Endodermal cell (in vitro differentiated cells): ENCODE measurements around the gene DDO. TPM values are rescaled to one million over a fixed set of nuclear protein-coding genes. Genes with fewer than 3 reads are reported as not detected.

ENCODE experiments used
- DNase-seq: peaks from one replicate; pipeline ENCODE4 v3.0.0-alpha.2; 2017
- H3K27ac ChIP-seq: 2 replicates; pipeline ENCODE4 v1.5.1; 2013; ENCODE audit warnings: mild to moderate bottlenecking, low read depth, low read length, moderate library complexity
- H3K27me3 ChIP-seq: 2 replicates; pipeline ENCODE4 v1.6.1; 2013; ENCODE audit warnings: mild to moderate bottlenecking, low read length, moderate library complexity; ENCODE audit not compliant: insufficient read depth, control insufficient read depth, poor library complexity, severe bottlenecking
- H3K36me3 ChIP-seq: 2 replicates; pipeline ENCODE4 v1.7.0; 2013; ENCODE audit warnings: mild to moderate bottlenecking, low read length, moderate library complexity; ENCODE audit not compliant: control insufficient read depth, insufficient read depth
- H3K4me1 ChIP-seq: one replicate; pipeline ENCODE4 v1.7.0; 2013; ENCODE audit warnings: low read length; ENCODE audit not compliant: control insufficient read depth, insufficient read depth
- H3K4me3 ChIP-seq: 2 replicates; pipeline ENCODE4 v1.5.1; 2013; ENCODE audit warnings: mild to moderate bottlenecking, low read length, moderate library complexity
- H3K9ac ChIP-seq: 2 replicates; pipeline ENCODE4 v1.6.1; 2013; ENCODE audit warnings: mild to moderate bottlenecking, low read length, moderate library complexity; ENCODE audit not compliant: poor library complexity, severe bottlenecking; ENCODE audit errors: extremely low read depth
- H3K9me3 ChIP-seq: 2 replicates; pipeline ENCODE4 v1.6.1; 2013; ENCODE audit warnings: mild to moderate bottlenecking, low read length, moderate library complexity; ENCODE audit not compliant: control insufficient read depth
- H3K27ac Mint-ChIP-seq: 2 replicates; pipeline ENCODE4 v1.8.0; 2020; ENCODE audit warnings: mixed read lengths
- H3K27me3 Mint-ChIP-seq: 2 replicates; pipeline ENCODE4 v1.8.0; 2021; ENCODE audit warnings: mild to moderate bottlenecking, mixed read lengths; ENCODE audit not compliant: insufficient read depth
- H3K36me3 Mint-ChIP-seq: 2 replicates; pipeline ENCODE4 v1.8.0; 2020; ENCODE audit warnings: low read depth, mixed read lengths
- H3K4me1 Mint-ChIP-seq: 2 replicates; pipeline ENCODE4 v1.8.0; 2020; ENCODE audit warnings: mixed read lengths
- H3K4me3 Mint-ChIP-seq: 2 replicates; pipeline ENCODE4 v1.8.0; 2020; ENCODE audit warnings: mild to moderate bottlenecking, moderate library complexity, mixed read lengths
- H3K9me3 Mint-ChIP-seq: 2 replicates; pipeline ENCODE4 v1.8.0; 2020; ENCODE audit warnings: mild to moderate bottlenecking, mixed read lengths
- WGBS, 2 experiments: methylation state at CpG; one replicate each; pipeline versions ENCODE4 v1.1.5 to v1.1.7; 2013; ENCODE audit warnings: missing lambda C conversion rate in 2 of 2, mixed read lengths in 1 of 2; ENCODE audit not compliant: insufficient coverage in 1 of 2, insufficient read length in 1 of 2; 5-methylcytosine and 5-hydroxymethylcytosine counted together
- total RNA-seq, 2 donors: library from RNA; stranded (reverse); fragmentation: NEBNext Ultra II Directional in 1 of 2; extraction: Animal tissue kit (Norgen Biotek cat#: 25700) in 1 of 2; gene quantifications; 2 replicates in 1 of 2; 3 replicates in 1 of 2; pipeline ENCODE4 v1.2.1, GENCODE V29; 2021
- TF ChIP-seq, protein P1 (sequence below): fragments of 200-600 bp; sonication (generic); conservative IDR thresholded peaks from 2 replicates; pipeline ENCODE4 v1.5.0; 2021; ENCODE audit warnings: antibody characterized with exemption, mild to moderate bottlenecking

Gene DDO
- total RNA-seq, 2 donors from 2014 or later, result not detected

DNA sequence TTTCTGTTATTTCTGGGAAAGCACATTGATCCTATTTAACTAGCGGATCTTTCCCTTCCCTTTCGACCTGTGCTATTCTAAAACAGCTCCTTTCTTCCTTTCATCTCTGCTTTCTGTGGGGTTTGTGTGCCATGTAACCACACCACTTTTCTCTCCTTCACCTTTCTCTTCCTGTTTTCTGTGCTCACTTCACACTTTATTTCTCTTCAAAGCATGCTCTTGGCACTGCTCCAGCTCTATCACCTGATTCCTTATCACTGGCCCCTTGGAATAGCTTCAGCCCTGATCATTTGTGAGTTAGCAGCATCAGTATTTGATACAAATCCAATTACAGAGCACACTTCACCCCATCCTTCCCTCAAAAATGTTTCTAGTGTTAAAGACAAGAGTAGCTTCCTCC lies 49.1 kb downstream of the DDO start:
- no peaks in the 10 kb centered on the region for H3K36me3 ChIP-seq
- peak overlapping the region; percentile 31 for H3K27ac ChIP-seq
- peaks cover 33% of the 10 kb centered on the region for H3K4me1 Mint-ChIP-seq
- peaks cover 4% of the 10 kb centered on the region for H3K9me3 Mint-ChIP-seq
- H3K27ac Mint-ChIP-seq, result no peak overlapping the region
- no peak for DNase-seq
- H3K9ac ChIP-seq, result no peak overlapping the region
- H3K27me3 ChIP-seq, result no peaks in the 10 kb centered on the region
- peaks cover 14% of the 10 kb centered on the region for H3K4me1 ChIP-seq
- TF ChIP-seq, protein P1, sequence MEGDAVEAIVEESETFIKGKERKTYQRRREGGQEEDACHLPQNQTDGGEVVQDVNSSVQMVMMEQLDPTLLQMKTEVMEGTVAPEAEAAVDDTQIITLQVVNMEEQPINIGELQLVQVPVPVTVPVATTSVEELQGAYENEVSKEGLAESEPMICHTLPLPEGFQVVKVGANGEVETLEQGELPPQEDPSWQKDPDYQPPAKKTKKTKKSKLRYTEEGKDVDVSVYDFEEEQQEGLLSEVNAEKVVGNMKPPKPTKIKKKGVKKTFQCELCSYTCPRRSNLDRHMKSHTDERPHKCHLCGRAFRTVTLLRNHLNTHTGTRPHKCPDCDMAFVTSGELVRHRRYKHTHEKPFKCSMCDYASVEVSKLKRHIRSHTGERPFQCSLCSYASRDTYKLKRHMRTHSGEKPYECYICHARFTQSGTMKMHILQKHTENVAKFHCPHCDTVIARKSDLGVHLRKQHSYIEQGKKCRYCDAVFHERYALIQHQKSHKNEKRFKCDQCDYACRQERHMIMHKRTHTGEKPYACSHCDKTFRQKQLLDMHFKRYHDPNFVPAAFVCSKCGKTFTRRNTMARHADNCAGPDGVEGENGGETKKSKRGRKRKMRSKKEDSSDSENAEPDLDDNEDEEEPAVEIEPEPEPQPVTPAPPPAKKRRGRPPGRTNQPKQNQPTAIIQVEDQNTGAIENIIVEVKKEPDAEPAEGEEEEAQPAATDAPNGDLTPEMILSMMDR, result no peak
- WGBS, 2 experiments, result 86 to 100% methylated on average over 2 of the region's 2 CpGs
- H3K4me3 ChIP-seq, result no peak overlapping the region
- H3K27me3 Mint-ChIP-seq, result peaks cover 22% of the 10 kb centered on the region
- peaks cover 5% of the 10 kb centered on the region for H3K9me3 ChIP-seq
- H3K4me3 Mint-ChIP-seq, result no peak overlapping the region
- H3K36me3 Mint-ChIP-seq, result no peaks in the 10 kb centered on the region

DNA sequence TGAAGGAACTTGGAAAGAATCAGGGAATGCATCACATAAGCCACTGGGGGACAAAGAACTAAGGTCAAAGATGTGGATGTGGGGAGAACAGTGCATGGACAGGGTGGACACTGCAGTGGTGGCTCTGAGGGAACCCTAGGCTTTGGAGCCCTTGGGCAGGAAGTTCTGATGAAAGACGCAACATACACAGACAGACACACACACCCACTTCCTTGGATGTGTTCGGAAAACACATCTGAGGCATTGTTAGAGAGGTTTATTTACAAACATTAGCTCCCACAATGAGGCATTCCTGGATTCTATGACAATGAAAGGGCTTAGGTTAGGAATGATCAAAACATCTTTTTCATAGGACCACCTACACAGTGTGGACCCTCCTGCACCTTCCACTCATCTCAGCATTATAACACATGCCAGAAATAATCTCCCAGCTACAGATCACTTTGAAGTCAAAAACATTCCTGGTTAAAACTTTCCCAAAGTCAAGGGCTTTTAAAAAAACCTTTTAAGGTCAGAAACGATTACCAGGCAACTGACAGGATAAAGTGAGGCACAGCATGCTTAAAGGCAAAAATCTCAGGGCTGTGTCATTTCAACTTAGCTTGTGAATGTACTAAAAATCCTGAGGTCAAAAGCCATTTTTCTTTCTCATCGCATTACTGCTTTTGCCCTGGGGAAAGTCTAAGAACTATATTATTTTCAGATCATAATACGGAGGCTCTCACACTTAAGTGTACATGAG lies 50.8 kb downstream of the DDO start:
- Histone ChIP-seq H3K9me3 (peaks cover 5% of the 10 kb centered on the region), H3K4me3 (no peak overlapping the region), H3K36me3 (no peaks in the 10 kb centered on the region), H3K9ac (no peak overlapping the region), H3K27me3 (no peaks in the 10 kb centered on the region), H3K27ac (peak overlapping the region; percentile 62), H3K4me1 (peaks cover 14% of the 10 kb centered on the region)
- Mint-ChIP-seq H3K9me3 (peaks cover 5% of the 10 kb centered on the region), H3K36me3 (no peaks in the 10 kb centered on the region), H3K27me3 (peaks cover 18% of the 10 kb centered on the region), H3K4me1 (peaks cover 32% of the 10 kb centered on the region), H3K27ac (no peak overlapping the region), H3K4me3 (no peak overlapping the region)
- TF ChIP-seq, protein P1, result no peak
- no peak for DNase-seq
- 68 to 90% methylated on average over 3 to 5 of the region's 5 CpGs for WGBS, 2 experiments

DNA sequence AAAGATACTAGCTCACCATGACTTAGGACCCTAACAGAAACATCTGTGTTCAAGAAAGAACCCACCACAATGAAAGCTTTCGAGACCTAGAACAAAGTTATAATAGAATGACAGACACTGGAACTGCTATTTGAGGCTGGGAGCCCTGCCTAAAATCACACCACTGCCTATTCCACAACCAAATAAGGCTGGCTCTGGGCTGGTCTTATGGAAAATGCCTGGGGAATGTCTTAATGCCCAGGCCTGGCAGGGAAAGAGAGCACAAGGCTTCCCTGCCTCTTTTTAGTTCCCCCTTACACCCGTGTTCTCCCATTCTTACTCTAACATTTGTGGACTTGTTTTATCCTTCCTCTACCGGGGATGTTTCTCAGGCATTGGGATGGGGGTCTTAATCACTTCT lies 51.6 kb downstream of the DDO start:
- Histone ChIP-seq H3K27ac (no peak overlapping the region), H3K27me3 (peaks cover 8% of the 10 kb centered on the region), H3K9ac (no peak overlapping the region), H3K9me3 (peaks cover 5% of the 10 kb centered on the region), H3K4me3 (no peak overlapping the region), H3K36me3 (no peaks in the 10 kb centered on the region), H3K4me1 (peaks cover 14% of the 10 kb centered on the region)
- H3K27me3 Mint-ChIP-seq, result peaks cover 23% of the 10 kb centered on the region
- H3K4me1 Mint-ChIP-seq, result peaks cover 24% of the 10 kb centered on the region
- TF ChIP-seq, protein P1, result no peak
- H3K4me3 Mint-ChIP-seq, result no peak overlapping the region
- no peak overlapping the region for H3K27ac Mint-ChIP-seq
- WGBS, 2 experiments, result 75 to 97% methylated on average over 2 to 3 of the region's 3 CpGs
- DNase-seq, result no peak
- no peaks in the 10 kb centered on the region for H3K36me3 Mint-ChIP-seq
- peaks cover 5% of the 10 kb centered on the region for H3K9me3 Mint-ChIP-seq
